ENCODE data around the gene SKI. TPM values are rescaled to one million over a fixed set of nuclear protein-coding genes. Genes with fewer than 3 reads are reported as not detected.
"Not testable (repeated sequence)": the region's sequence is repeated elsewhere in the genome, so short reads cannot be mapped to it uniquely, and the experiment has no call there.

Gene SKI
- total and polyA plus RNA-seq, 7 donors = 7.7 to 32.1 (median 21.4) TPM

DNA sequence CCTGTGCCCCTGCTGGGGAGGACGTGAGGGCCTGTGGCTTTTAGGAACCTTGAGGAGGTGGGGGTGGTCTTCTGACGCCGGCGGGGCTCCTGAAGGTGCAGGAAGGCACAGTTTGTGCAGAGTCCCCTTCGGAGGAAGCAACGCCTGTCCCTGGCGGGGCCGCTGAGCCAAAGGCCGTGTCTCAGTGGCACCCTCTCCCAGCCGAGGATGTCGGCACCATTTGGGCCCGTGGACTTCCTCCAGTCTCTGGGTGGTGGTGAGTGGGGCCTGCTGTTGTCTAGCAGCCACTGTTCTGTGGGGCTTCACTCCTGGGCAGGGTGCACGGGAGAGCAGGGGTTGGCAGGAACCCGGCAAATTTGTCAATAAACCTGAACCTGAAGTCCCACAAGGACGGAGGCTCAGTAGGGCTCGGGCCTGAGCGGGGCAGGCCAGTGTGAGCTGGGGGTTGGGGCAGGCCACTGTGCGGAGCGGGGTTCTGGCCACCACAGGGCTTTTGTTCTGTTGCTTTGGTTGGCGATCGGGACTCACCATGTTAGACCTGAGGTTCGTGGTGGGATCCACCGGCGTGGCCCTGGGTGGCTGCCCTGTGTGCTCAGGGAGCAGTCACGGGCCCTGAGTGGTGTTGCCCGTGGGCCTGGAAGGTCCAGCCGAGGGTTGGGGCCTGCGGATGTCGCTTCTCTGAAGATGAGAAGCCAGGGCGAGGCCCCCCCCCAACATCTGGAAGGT lies 64.8 kb downstream of the SKI start:
- Histone ChIP-seq H3K9me3 (no peaks in the 10 kb centered on the region), H3K4me1 (peaks cover 45% of the 10 kb centered on the region), H3K36me3 (ENCODE audit: insufficient read depth in 1 of 2, low read depth in 1 of 2) (no peaks in the 10 kb centered on the region), H3K4me3 (no peak overlapping the region), H3K27ac (no peak overlapping the region), H3K27me3 (ENCODE audit: insufficient read depth in 3 of 3, low read length in 2 of 3) (no peaks in the 10 kb centered on the region)
- TF ChIP-seq, protein P1, sequence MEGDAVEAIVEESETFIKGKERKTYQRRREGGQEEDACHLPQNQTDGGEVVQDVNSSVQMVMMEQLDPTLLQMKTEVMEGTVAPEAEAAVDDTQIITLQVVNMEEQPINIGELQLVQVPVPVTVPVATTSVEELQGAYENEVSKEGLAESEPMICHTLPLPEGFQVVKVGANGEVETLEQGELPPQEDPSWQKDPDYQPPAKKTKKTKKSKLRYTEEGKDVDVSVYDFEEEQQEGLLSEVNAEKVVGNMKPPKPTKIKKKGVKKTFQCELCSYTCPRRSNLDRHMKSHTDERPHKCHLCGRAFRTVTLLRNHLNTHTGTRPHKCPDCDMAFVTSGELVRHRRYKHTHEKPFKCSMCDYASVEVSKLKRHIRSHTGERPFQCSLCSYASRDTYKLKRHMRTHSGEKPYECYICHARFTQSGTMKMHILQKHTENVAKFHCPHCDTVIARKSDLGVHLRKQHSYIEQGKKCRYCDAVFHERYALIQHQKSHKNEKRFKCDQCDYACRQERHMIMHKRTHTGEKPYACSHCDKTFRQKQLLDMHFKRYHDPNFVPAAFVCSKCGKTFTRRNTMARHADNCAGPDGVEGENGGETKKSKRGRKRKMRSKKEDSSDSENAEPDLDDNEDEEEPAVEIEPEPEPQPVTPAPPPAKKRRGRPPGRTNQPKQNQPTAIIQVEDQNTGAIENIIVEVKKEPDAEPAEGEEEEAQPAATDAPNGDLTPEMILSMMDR (IDR thresholded peaks at IDR 0.05) = no peak
- WGBS, 3 donors = 91 to 95% (median 92%) methylated on average over 26 to 30 of the region's 30 CpGs
- ATAC-seq (no peak), DNase-seq (no peak)
- intact Hi-C loops (cut with DNase I) = no loop called here

DNA sequence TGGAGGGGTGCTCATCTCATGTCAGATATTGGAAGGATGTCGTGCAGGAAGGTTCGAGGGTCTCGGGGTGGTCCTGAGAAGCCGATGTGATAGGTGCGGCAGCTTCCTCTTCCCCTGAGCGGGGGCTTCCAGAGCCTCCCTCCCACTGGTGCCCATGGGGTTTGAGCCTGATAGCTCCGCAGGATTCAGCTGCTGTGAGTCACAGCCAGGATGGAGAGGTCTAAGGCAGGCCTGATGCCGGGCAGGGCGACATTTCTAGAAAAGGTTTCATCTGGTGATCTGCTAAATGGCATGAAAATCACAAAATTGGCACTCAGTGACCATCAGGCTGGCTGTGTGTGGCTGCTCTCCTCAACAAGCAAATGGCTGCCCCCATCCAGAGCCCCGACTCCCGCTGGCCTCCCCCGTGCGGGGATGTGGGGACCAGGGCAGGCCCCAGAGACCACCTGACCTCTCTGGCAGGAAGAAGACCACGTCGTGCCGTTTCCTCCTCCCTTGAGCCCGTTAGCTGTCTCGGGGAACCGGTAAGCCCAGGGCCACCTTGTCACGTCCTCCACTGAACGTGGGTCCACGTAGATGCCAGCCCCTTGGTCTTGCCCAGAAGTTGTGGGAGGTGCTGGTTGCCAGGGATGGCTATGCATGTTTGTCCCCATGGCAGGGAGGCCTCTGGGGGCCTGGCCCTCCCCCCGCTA lies 66.1 kb downstream of the SKI start:
- TF ChIP-seq, protein P1 (IDR thresholded peaks at IDR 0.05) = no peak
- Histone ChIP-seq H3K36me3 (ENCODE audit: insufficient read depth in 1 of 2, low read depth in 1 of 2) (no peaks in the 10 kb centered on the region), H3K4me1 (peaks cover 49% of the 10 kb centered on the region), H3K4me3 (no peak overlapping the region), H3K9me3 (no peaks in the 10 kb centered on the region), H3K27me3 (ENCODE audit: insufficient read depth in 3 of 3, low read length in 2 of 3) (no peaks in the 10 kb centered on the region), H3K27ac (no peak overlapping the region)
- DNase-seq (no peak), ATAC-seq (no peak)
- intact Hi-C loops (cut with DNase I) = no loop called here
- WGBS, 3 donors = 46 to 56% (median 48%) methylated on average over 23 of the region's 23 CpGs

DNA sequence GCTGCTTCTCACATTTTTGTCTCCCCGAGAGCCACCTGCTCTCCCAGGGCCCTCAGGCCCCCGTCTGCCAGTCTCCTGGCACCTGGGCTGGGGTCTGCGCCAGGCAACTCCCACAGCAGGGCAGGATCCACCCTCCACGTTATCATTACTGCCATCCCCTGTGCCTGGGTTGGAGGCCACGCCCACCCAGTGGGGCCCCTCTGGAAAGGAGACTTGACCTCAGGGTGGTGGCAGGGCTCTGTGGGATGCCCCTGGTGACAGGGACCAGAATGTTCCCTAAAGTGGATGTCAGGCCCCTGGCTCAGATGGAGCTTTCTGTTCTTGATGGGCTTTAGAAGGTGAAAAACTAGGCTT lies 66.6 kb downstream of the SKI start:
- peaks cover 51% of the 10 kb centered on the region for H3K4me1 ChIP-seq
- no peak overlapping the region for H3K4me3 ChIP-seq
- DNase-seq (no peak), ATAC-seq (no peak)
- H3K9me3 ChIP-seq = no peaks in the 10 kb centered on the region
- intact Hi-C loops (cut with DNase I) = no loop called here
- TF ChIP-seq, protein P1 (IDR thresholded peaks at IDR 0.05) = no peak
- no peaks in the 10 kb centered on the region for H3K36me3 ChIP-seq (ENCODE audit: insufficient read depth in 1 of 2, low read depth in 1 of 2)
- no peaks in the 10 kb centered on the region for H3K27me3 ChIP-seq (ENCODE audit: insufficient read depth in 3 of 3, low read length in 2 of 3)
- H3K27ac ChIP-seq = no peak overlapping the region
- 77 to 91% (median 86%) methylated on average over 5 of the region's 5 CpGs for WGBS, 3 donors

DNA sequence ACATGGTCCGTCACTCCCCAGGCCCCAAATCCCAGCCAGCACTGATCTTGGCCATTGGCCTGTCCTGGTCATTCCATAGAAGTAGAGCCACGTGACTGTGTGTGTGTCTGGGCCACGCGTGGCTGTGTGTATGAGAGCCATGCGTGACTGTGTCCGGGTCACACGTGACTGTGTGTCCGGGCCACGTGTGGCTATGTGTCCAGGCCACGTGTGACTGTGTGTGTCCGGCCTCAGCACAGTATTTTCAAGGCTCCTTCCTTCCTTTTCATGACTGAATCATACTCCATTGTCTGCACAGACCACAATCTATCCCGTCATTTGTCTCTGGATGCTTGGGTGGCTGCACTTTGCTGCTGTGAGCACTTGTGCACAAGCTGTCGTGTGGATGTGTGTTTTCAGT lies 67.4 kb downstream of the SKI start:
- ATAC-seq = no peak
- 90 to 92% (median 92%) methylated on average over 13 of the region's 13 CpGs for WGBS, 3 donors
- Histone ChIP-seq H3K27ac (no peak overlapping the region), H3K9me3 (no peaks in the 10 kb centered on the region), H3K36me3 (ENCODE audit: insufficient read depth in 1 of 2, low read depth in 1 of 2) (no peaks in the 10 kb centered on the region), H3K27me3 (ENCODE audit: insufficient read depth in 3 of 3, low read length in 2 of 3) (no peaks in the 10 kb centered on the region), H3K4me1 (peaks cover 50% of the 10 kb centered on the region), H3K4me3 (no peak overlapping the region)
- intact Hi-C loops (cut with DNase I) = no loop called here
- TF ChIP-seq, protein P1 (IDR thresholded peaks at IDR 0.05) = no peak
- no peak for DNase-seq

DNA sequence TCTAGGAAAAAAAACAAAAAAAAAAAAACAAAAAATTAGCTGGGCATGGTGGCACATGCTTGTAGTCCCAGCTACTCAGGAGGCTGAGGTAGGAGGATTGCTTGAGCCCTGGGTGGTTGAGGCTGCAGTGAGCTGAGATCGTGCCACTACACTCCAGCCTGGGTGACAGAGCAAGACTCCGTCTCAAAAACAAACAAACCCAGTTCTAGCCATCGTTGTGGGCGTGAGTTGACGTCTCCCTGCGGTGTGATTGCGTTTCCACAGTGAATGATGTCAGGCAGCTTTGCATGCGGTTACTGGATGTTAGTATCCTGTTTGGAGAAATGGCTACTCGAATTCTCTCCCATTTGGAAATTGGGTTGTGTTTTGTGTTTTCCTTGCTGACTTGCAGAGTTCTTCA lies 68.1 kb downstream of the SKI start:
- H3K27ac ChIP-seq; H3K27me3 ChIP-seq (ENCODE audit: insufficient read depth in 3 of 3, low read length in 2 of 3); H3K36me3 ChIP-seq (ENCODE audit: insufficient read depth in 1 of 2, low read depth in 1 of 2); DNase-seq; ATAC-seq; intact Hi-C loops (cut with DNase I); H3K9me3 ChIP-seq; H3K4me3 ChIP-seq: not testable (repeated sequence)
- 89 to 90% (median 89%) methylated on average over 9 of the region's 9 CpGs for WGBS, 3 donors
- peaks cover 44% of the 10 kb centered on the region for H3K4me1 ChIP-seq
